ENCODE results near the gene FOCAD.

- no peak for TF ChIP-seq CTCF (IDR thresholded peaks at IDR 0.05)
- no peak for TF ChIP-seq EZH2 (IDR thresholded peaks at IDR 0.05)
- no peak for TF ChIP-seq EZH2phosphoT487 (IDR thresholded peaks at IDR 0.05)
Observed at GRCh38 chr9:21031808-21032183, 347.7 kb downstream of the FOCAD start.

Measured in neural progenitor cell (in vitro differentiated cells).